ENCODE data around the gene SLC25A6. TPM values are rescaled to one million over a fixed set of nuclear protein-coding genes. Genes with fewer than 3 reads are reported as not detected.

SLC25A6 gene
- total RNA-seq, 1 donor from 2014 or later, result 402 TPM

GRCh38 chrX:1397441-1398270 is 5.7 kb upstream of the SLC25A6 start:
- Mint-ChIP-seq H3K4me3 (ENCODE audit: unreplicated experiment) (no peak overlapping the region), H3K27me3 (ENCODE audit: unreplicated experiment) (no peaks in the 10 kb centered on the region), H3K4me1 (ENCODE audit: unreplicated experiment) (peaks cover 27% of the 10 kb centered on the region), H3K36me3 (ENCODE audit: unreplicated experiment) (peaks cover 1% of the 10 kb centered on the region), H3K9me3 (ENCODE audit: unreplicated experiment) (no peaks in the 10 kb centered on the region), H3K27ac (ENCODE audit: unreplicated experiment) (no peak overlapping the region)
- no peak for TF ChIP-seq CTCF (IDR thresholded peaks at IDR 0.05)
- DNase-seq (ENCODE audit: extremely low spot score, unreplicated experiment), result no peak

GRCh38 chrX:1397001-1397400 is 5.1 kb upstream of the SLC25A6 start:
- Mint-ChIP-seq H3K27me3 (ENCODE audit: unreplicated experiment) (no peaks in the 10 kb centered on the region), H3K9me3 (ENCODE audit: unreplicated experiment) (no peaks in the 10 kb centered on the region), H3K4me1 (ENCODE audit: unreplicated experiment) (peaks cover 27% of the 10 kb centered on the region), H3K4me3 (ENCODE audit: unreplicated experiment) (no peak overlapping the region), H3K27ac (ENCODE audit: unreplicated experiment) (no peak overlapping the region), H3K36me3 (ENCODE audit: unreplicated experiment) (peaks cover 1% of the 10 kb centered on the region)
- TF ChIP-seq CTCF (IDR thresholded peaks at IDR 0.05), result no peak
- DNase-seq (ENCODE audit: extremely low spot score, unreplicated experiment), result no peak

- no peak overlapping the region for H3K27ac Mint-ChIP-seq (ENCODE audit: unreplicated experiment)
- H3K9me3 Mint-ChIP-seq (ENCODE audit: unreplicated experiment), result no peaks in the 10 kb centered on the region
- no peak overlapping the region for H3K4me3 Mint-ChIP-seq (ENCODE audit: unreplicated experiment)
- peaks cover 5% of the 10 kb centered on the region for H3K36me3 Mint-ChIP-seq (ENCODE audit: unreplicated experiment)
- no peak for TF ChIP-seq CTCF (IDR thresholded peaks at IDR 0.05)
- DNase-seq (ENCODE audit: extremely low spot score, unreplicated experiment), result no peak
- peaks cover 32% of the 10 kb centered on the region for H3K4me1 Mint-ChIP-seq (ENCODE audit: unreplicated experiment)
- no peaks in the 10 kb centered on the region for H3K27me3 Mint-ChIP-seq (ENCODE audit: unreplicated experiment)
These were observed 3.8 kb upstream of the SLC25A6 start for GRCh38 chrX:1395646-1396216.

- no peak for TF ChIP-seq CTCF (IDR thresholded peaks at IDR 0.05)
- H3K4me3 Mint-ChIP-seq (ENCODE audit: unreplicated experiment), result peak overlapping the region; percentile 56
- H3K4me1 Mint-ChIP-seq (ENCODE audit: unreplicated experiment), result peaks cover 36% of the 10 kb centered on the region
- peaks cover 7% of the 10 kb centered on the region for H3K36me3 Mint-ChIP-seq (ENCODE audit: unreplicated experiment)
- no peaks in the 10 kb centered on the region for H3K9me3 Mint-ChIP-seq (ENCODE audit: unreplicated experiment)
- DNase-seq (ENCODE audit: extremely low spot score, unreplicated experiment), result no peak
- H3K27me3 Mint-ChIP-seq (ENCODE audit: unreplicated experiment), result no peaks in the 10 kb centered on the region
- H3K27ac Mint-ChIP-seq (ENCODE audit: unreplicated experiment), result peak overlapping the region; percentile 87
These were observed 3.0 kb upstream of the SLC25A6 start for GRCh38 chrX:1394731-1395501.

All from osteocyte (in vitro differentiated cells).